Esophagus squamous epithelium (tissue), 4 donors: ENCODE measurements around the gene C1orf56.

Source experiments
- POLR2A ChIP-seq, 4 donors: fragments of 450-650 bp; IDR thresholded peaks; one replicate each; pipeline ENCODE4 v1.6.1; 2017; ENCODE audit warnings: antibody characterized with exemption in 4 of 4, mild to moderate bottlenecking in 4 of 4, moderate library complexity in 3 of 4
- TF ChIP-seq, protein P1 (sequence below), 6 experiments: fragments of 450-650 bp in 4 of 6; fragments of 200-600 bp in 2 of 6; sonication (generic) in 2 of 6; IDR thresholded peaks; one replicate each; pipeline ENCODE4 v1.5.1; 2016 to 2019; ENCODE audit warnings: antibody characterized with exemption in 6 of 6, mild to moderate bottlenecking in 4 of 6, moderate library complexity in 4 of 6

DNA sequence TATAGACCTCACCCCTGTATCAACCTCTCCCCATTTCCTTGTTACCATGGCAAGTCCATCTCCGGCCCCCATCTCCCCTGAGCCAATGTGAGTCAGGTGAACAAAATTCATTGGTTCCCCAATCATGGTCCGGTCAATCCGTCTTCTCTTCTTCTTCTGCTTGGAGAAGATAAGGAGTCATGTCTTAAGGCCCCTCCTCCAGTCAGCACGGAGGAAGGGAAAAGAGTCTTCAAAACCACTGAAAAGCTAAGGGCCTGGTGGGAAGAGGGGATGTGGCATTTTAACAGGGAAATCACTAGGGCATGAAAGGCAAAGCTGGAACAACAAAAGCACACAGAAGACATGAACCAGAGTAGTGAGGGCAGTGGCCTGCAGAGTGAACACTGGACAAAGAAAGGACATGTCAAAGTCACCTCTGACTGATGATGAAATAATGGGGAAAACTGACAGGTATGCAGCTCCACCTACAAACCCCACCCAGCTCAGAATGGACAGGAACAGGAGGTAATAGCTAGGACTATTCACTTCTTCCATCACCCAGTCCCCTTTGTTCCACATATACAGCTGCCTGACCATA is 7.5 kb downstream of the C1orf56 start:
- TF ChIP-seq, protein P1, sequence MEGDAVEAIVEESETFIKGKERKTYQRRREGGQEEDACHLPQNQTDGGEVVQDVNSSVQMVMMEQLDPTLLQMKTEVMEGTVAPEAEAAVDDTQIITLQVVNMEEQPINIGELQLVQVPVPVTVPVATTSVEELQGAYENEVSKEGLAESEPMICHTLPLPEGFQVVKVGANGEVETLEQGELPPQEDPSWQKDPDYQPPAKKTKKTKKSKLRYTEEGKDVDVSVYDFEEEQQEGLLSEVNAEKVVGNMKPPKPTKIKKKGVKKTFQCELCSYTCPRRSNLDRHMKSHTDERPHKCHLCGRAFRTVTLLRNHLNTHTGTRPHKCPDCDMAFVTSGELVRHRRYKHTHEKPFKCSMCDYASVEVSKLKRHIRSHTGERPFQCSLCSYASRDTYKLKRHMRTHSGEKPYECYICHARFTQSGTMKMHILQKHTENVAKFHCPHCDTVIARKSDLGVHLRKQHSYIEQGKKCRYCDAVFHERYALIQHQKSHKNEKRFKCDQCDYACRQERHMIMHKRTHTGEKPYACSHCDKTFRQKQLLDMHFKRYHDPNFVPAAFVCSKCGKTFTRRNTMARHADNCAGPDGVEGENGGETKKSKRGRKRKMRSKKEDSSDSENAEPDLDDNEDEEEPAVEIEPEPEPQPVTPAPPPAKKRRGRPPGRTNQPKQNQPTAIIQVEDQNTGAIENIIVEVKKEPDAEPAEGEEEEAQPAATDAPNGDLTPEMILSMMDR (IDR thresholded peaks at IDR 0.05): no peak
- TF ChIP-seq POLR2A (IDR thresholded peaks at IDR 0.05): no peak
